Cardiac fibroblast (primary cell): ENCODE measurements around the gene KIF16B.
A peak's percentile ranks its signal among the peaks of the same experiment; 100 is the strongest.

Source experiments
- DNase-seq, 2 donors: peaks; one replicate each; pipeline versions ENCODE4 v3.0.0 to v3.0.0-alpha.2; 2010; ENCODE audit warnings: low read depth in 2 of 2
- H3K4me3 ChIP-seq, 2 donors: replicated peaks in 1 of 2; 1 replicate in 1 of 2; 2 replicates in 1 of 2; pipeline ENCODE4 v1.5.1; 2011; ENCODE audit warnings: low read depth in 2 of 2, low read length in 2 of 2, mild to moderate bottlenecking in 2 of 2, moderate library complexity in 1 of 2
- TF ChIP-seq, protein P1 (sequence below): IDR thresholded peaks from one replicate; pipeline ENCODE4 v1.5.1; 2011; ENCODE audit warnings: low read depth, mild to moderate bottlenecking, low read length, inconsistent platforms

KIF16B gene

DNA sequence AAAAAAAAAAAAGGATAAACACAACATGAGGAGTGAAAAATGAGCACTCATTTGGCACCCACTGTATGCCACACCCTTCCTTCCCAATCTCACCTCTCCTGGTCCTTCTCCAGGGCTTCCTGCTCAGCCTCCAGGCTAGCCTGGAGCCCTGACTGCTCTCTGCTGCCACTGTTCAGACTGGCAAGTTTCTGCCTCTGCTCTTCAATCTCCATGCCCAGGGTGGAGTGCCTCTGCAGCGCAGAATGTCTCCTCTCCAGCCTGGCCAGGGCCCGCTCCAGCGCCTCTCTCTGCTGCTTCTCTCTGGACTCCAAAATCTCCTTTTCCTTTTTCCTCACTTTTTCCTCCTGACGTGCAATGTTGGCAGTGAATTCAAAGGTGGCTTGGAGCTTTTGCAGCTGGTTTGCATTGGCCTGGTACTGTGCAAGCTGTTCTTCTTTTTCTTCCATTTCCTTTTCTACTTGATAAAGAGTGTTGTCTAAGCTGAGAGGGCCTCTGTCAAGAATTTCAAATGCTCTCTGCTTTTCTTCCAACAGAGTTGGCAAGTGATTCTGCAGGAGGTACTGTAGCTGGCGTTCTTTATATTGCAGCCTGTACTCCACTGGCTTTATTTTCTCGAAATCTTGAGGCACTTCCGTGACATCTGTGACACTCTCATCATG, 194.4 kb downstream of the KIF16B start:
- no peak overlapping the region for H3K4me3 ChIP-seq
- peak in 1 of 2 donors; percentile 37 for DNase-seq
- TF ChIP-seq, protein P1, sequence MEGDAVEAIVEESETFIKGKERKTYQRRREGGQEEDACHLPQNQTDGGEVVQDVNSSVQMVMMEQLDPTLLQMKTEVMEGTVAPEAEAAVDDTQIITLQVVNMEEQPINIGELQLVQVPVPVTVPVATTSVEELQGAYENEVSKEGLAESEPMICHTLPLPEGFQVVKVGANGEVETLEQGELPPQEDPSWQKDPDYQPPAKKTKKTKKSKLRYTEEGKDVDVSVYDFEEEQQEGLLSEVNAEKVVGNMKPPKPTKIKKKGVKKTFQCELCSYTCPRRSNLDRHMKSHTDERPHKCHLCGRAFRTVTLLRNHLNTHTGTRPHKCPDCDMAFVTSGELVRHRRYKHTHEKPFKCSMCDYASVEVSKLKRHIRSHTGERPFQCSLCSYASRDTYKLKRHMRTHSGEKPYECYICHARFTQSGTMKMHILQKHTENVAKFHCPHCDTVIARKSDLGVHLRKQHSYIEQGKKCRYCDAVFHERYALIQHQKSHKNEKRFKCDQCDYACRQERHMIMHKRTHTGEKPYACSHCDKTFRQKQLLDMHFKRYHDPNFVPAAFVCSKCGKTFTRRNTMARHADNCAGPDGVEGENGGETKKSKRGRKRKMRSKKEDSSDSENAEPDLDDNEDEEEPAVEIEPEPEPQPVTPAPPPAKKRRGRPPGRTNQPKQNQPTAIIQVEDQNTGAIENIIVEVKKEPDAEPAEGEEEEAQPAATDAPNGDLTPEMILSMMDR = no peak

DNA sequence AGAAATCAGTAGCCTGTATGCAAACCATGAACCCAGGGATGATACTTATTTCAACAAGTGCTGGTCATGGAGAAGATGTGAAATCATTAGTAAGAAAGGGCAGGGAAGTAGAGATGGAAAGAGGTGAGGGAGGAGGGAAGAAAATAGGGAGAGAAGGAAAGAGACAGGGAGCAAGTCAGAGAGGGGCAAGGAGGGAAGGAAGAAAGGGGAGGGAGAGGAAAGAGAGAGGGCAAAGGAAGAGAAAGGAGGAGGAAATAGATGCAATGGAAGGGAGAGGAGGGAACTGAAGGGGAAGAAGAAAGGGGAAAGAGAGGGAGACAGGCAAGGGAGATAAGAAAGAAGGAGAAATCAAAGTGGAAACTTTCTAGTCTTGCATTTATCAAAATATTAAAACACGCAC, 195.1 kb downstream of the KIF16B start:
- H3K4me3 ChIP-seq = no peak overlapping the region
- no peak for DNase-seq
- TF ChIP-seq, protein P1 = no peak

DNA sequence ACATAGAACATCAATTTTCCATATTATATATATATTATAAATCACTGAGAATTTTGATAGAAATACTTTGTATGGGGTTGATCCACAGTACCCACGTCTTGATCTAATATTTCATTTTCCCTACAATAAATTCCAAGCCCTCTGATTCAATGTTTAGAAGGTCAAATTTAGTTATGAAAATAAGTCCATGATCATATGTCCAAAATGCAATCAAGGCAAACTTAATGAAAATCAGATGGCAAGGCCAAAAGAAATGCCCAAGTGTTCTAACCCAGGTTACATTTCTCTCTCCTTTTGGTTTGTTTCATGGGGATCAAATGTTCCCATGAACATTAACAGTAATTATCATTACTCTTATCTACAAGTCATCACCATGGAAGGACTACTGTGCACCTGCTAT, 203.8 kb downstream of the KIF16B start:
- DNase-seq = no peak
- TF ChIP-seq, protein P1 = no peak
- no peak overlapping the region for H3K4me3 ChIP-seq

DNA sequence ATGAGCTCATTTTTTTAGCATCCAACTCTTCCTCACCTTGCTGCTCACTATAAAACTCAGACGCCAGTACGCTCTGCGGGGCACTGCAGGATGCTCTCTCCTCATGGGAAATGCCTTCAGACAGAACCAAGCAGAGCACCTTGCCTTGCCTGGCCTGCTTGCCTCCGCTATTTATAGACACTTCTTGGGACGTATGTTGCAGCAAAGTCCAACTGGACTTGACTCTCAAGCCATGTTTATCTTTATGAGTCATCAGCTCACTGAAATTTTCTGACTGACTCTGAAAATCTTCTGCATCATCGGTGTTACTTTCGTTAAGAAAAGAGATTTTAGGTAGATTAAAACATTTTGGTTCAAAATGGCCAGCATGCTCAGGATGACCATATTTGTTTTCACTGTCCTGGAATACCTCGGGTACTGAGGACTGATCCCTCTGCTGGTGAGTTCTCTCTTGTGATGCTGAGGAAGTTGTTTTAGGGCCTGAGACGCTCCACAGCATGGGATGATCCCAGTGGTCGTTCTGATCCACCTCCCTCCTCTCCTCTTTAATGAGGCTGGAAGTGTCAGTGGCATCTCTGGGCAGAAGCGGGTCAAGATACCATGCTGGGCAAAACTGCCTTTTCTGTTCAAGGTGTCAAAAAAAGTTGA, 204.5 kb downstream of the KIF16B start:
- DNase-seq = peak in 1 of 2 donors; percentile 53
- H3K4me3 ChIP-seq = no peak overlapping the region
- TF ChIP-seq, protein P1 = no peak

DNA sequence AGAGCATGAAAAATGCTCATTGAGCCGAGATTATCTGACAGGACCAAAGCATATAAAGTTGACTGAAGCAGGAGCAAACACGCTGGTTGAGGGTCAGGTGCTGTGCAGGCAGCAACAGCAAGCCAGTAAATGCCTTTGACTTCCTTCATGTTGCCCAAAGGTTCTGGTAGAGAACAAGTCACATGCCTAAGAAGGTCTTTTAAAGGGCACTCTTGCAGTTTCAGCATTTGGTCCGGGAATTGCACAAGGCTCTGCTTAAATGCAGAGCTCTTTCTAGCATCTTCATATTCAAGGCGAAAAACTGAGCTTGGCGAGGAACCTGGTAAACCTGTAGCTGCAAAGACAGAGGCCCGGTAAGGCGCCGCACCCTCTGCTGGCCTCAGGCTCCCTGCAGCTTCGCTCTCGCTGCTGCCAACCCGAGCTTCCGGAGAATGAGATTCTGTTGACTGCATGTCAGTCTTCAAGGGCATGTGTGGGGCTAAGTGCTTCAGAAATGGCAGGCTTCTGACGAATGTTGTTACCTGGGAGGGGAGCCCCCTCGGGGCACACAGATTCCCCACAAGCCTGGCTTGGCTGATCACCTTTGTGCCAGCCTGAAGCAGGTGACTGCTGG, 205.2 kb downstream of the KIF16B start:
- no peak overlapping the region for H3K4me3 ChIP-seq
- TF ChIP-seq, protein P1 = no peak
- no peak for DNase-seq

DNA sequence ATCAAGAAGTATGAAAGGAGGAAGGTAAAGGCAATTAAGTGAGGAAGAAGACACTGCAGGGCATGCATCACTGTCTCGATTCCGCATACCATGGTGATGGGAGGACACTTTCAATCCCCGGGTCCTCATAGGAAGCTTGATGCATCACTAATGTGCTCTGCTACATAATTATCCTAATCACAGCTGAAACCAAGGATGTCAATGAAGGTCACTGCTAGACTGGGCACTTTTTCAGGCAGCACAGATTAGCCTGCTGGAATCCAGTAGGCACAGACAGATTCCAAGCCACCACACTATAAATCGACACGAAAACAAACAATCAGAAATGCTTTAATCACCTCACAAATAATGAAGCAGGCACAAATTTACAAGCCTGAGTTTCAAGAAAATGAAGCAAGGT, 206.7 kb downstream of the KIF16B start:
- TF ChIP-seq, protein P1 = no peak
- DNase-seq = no peak
- no peak overlapping the region for H3K4me3 ChIP-seq
